H9 (cell line): Measurements from ENCODE around the gene F11. TPM values are rescaled to one million over a fixed set of nuclear protein-coding genes. Genes with fewer than 3 reads are reported as not detected.

Experiments used
- DNase-seq: peaks from one replicate; pipeline ENCODE4 v3.0.0-alpha.2; 2017
- H2AFZ ChIP-seq: one replicate; pipeline ENCODE4 v1.6.1; 2013; ENCODE audit warnings: mild to moderate bottlenecking, low read length, control low read depth, moderate library complexity
- H2AK5ac ChIP-seq: 2 replicates; pipeline ENCODE4 v1.6.1; 2013; ENCODE audit warnings: low read length, control low read depth, mixed read lengths; ENCODE audit not compliant: insufficient read length
- H2BK120ac ChIP-seq: one replicate; pipeline ENCODE4 v1.6.1; 2013; ENCODE audit warnings: low read depth, mild to moderate bottlenecking, low read length, control low read depth, inconsistent platforms; ENCODE audit not compliant: poor library complexity, severe bottlenecking
- H2BK12ac ChIP-seq: 2 replicates; pipeline ENCODE4 v1.6.1; 2013; ENCODE audit warnings: low read length, control low read depth, mixed read lengths, low read depth; ENCODE audit not compliant: insufficient read length
- H2BK15ac ChIP-seq: 2 replicates; pipeline ENCODE4 v1.6.1; 2013; ENCODE audit warnings: low read depth, low read length, control low read depth
- H2BK20ac ChIP-seq: one replicate; pipeline ENCODE4 v1.6.1; 2013; ENCODE audit warnings: low read depth, mild to moderate bottlenecking, low read length, control low read depth, inconsistent platforms; ENCODE audit not compliant: poor library complexity, severe bottlenecking
- H2BK5ac ChIP-seq: 2 replicates; pipeline ENCODE4 v1.6.1; 2013; ENCODE audit warnings: low read length, control low read depth, mixed read lengths; ENCODE audit not compliant: insufficient read length
- H3K14ac ChIP-seq: 2 replicates; pipeline ENCODE4 v1.6.1; 2013; ENCODE audit warnings: low read length, control low read depth; ENCODE audit not compliant: insufficient read depth
- H3K18ac ChIP-seq: 2 replicates; pipeline ENCODE4 v1.6.1; 2013; ENCODE audit warnings: low read depth, mild to moderate bottlenecking, mixed read lengths, low read length, control low read depth; ENCODE audit not compliant: insufficient read length
- H3K23ac ChIP-seq: 2 replicates; pipeline ENCODE4 v1.6.1; 2013; ENCODE audit warnings: low read length, control low read depth, mixed read lengths, low read depth; ENCODE audit not compliant: insufficient read length
- H3K23me2 ChIP-seq: 2 replicates; pipeline ENCODE4 v1.6.1; 2013; ENCODE audit warnings: low read depth, mild to moderate bottlenecking, mixed read lengths, low read length, control low read depth; ENCODE audit not compliant: insufficient read length, poor library complexity, severe bottlenecking
- H3K27ac ChIP-seq: 2 replicates; pipeline ENCODE4 v1.5.1; 2013; ENCODE audit warnings: low read length, control low read depth, mixed read lengths, low read depth; ENCODE audit not compliant: insufficient read length
- H3K27me3 ChIP-seq: 2 replicates; pipeline ENCODE4 v1.6.1; 2013; ENCODE audit warnings: low read length, control low read depth, inconsistent platforms; ENCODE audit not compliant: insufficient read depth
- H3K4ac ChIP-seq: 2 replicates; pipeline ENCODE4 v1.6.1; 2013; ENCODE audit warnings: low read depth, mild to moderate bottlenecking, control low read depth, inconsistent platforms, low read length, moderate library complexity
- H3K4me1 ChIP-seq: 2 replicates; pipeline ENCODE4 v1.6.1; 2013; ENCODE audit warnings: low read length, control low read depth, inconsistent platforms; ENCODE audit not compliant: insufficient read depth
- H3K4me2 ChIP-seq: 2 replicates; pipeline ENCODE4 v1.6.1; 2013; ENCODE audit warnings: low read length, control low read depth, mixed read lengths; ENCODE audit not compliant: insufficient read length, insufficient read depth
- H3K56ac ChIP-seq: 2 replicates; pipeline ENCODE4 v1.6.1; 2013; ENCODE audit warnings: low read depth, mild to moderate bottlenecking, mixed read lengths, low read length, control low read depth; ENCODE audit not compliant: insufficient read length
- H3K79me1 ChIP-seq: 2 replicates; pipeline ENCODE4 v1.6.1; 2013; ENCODE audit warnings: low read depth, mild to moderate bottlenecking, moderate library complexity, low read length, control low read depth, inconsistent platforms; ENCODE audit not compliant: insufficient read depth, poor library complexity, severe bottlenecking
- H3K79me2 ChIP-seq: 2 replicates; pipeline ENCODE4 v1.6.1; 2013; ENCODE audit warnings: low read length, control low read depth, inconsistent platforms; ENCODE audit not compliant: insufficient read depth
- H3K9ac ChIP-seq: 2 replicates; pipeline ENCODE4 v1.6.1; 2013; ENCODE audit warnings: low read length, control low read depth, mixed read lengths; ENCODE audit not compliant: insufficient read length; ENCODE audit errors: extremely low read depth
- H3K9me3 ChIP-seq: one replicate; pipeline ENCODE4 v1.6.1; 2013; ENCODE audit warnings: low read depth, low read length, inconsistent platforms; ENCODE audit not compliant: control insufficient read depth
- H3T11ph ChIP-seq: one replicate; pipeline ENCODE4 v1.6.1; 2013; ENCODE audit warnings: mild to moderate bottlenecking, low read length, control low read depth, inconsistent platforms
- H4K20me1 ChIP-seq: one replicate; pipeline ENCODE4 v1.6.1; 2013; ENCODE audit not compliant: control insufficient read depth, insufficient read length, insufficient read depth
- H4K5ac ChIP-seq: 2 replicates; pipeline ENCODE4 v1.6.1; 2013; ENCODE audit warnings: low read depth, mild to moderate bottlenecking, mixed read lengths, low read length, control low read depth; ENCODE audit not compliant: insufficient read length
- H4K8ac ChIP-seq: replicated peaks from 2 replicates; pipeline ENCODE4 v1.6.1; 2013; ENCODE audit warnings: low read length, control low read depth, mixed read lengths, low read depth; ENCODE audit not compliant: insufficient read length
- H4K91ac ChIP-seq: 2 replicates; pipeline ENCODE4 v1.6.1; 2013; ENCODE audit warnings: low read depth, mild to moderate bottlenecking, moderate library complexity, mixed read lengths, low read length, control low read depth; ENCODE audit not compliant: insufficient read length
- H3K27ac Mint-ChIP-seq, 3 experiments: 2 replicates in 2 of 3; 3 replicates in 1 of 3; pipeline ENCODE4 v1.8.0; 2020 to 2021; ENCODE audit warnings: mixed read lengths in 3 of 3, mild to moderate bottlenecking in 1 of 3, moderate library complexity in 1 of 3
- H3K27me3 Mint-ChIP-seq: 2 replicates; pipeline ENCODE4 v1.8.0; 2021; ENCODE audit warnings: low read depth, mild to moderate bottlenecking, moderate library complexity, mixed read lengths
- H3K36me3 Mint-ChIP-seq, 3 experiments: 2 replicates in 2 of 3; 3 replicates in 1 of 3; pipeline ENCODE4 v1.8.0; 2020 to 2021; ENCODE audit warnings: low read depth in 3 of 3, mixed read lengths in 3 of 3; ENCODE audit not compliant: insufficient read depth in 1 of 3
- H3K4me1 Mint-ChIP-seq, 2 experiments: 2 replicates each; pipeline ENCODE4 v1.8.0; 2020; ENCODE audit warnings: mixed read lengths in 2 of 2
- H3K4me3 Mint-ChIP-seq, 2 experiments: 2 replicates in 1 of 2; 3 replicates in 1 of 2; pipeline ENCODE4 v1.8.0; 2020 to 2021; ENCODE audit warnings: mild to moderate bottlenecking in 2 of 2, mixed read lengths in 2 of 2, moderate library complexity in 1 of 2
- H3K9me3 Mint-ChIP-seq, 2 experiments: 2 replicates in 1 of 2; 3 replicates in 1 of 2; pipeline ENCODE4 v1.8.0; 2020; ENCODE audit warnings: mild to moderate bottlenecking in 2 of 2, mixed read lengths in 2 of 2, moderate library complexity in 1 of 2
- CTCF ChIP-seq: fragments of 200-600 bp; sonication (generic); conservative IDR thresholded peaks from 3 replicates; pipeline ENCODE4 v1.8.0; 2021; ENCODE audit warnings: antibody characterized with exemption, mild to moderate bottlenecking
- whole genome bisulfite sequencing: extraction: QIAGEN DNeasy Blood & Tissue Kit; methylation state at CpG from one replicate; pipeline ENCODE4 v1.1.7; 2013; ENCODE audit warnings: missing lambda C conversion rate, low lambda C conversion rate, mixed read lengths; ENCODE audit not compliant: insufficient read length; ENCODE audit errors: extremely low coverage; 5-methylcytosine and 5-hydroxymethylcytosine counted together
- total RNA-seq: library from RNA; stranded (reverse); gene quantifications from 2 replicates; pipeline ENCODE4 v1.2.1, GENCODE V29; 2021

The F11 gene
- total RNA-seq, 1 experiment from 2014 or later: 0.50 TPM

- H3K4me3 Mint-ChIP-seq: no peak overlapping the region
- Histone ChIP-seq H4K20me1 (no peaks in the 10 kb centered on the region), H2BK5ac (no peak overlapping the region), H3T11ph (no peak overlapping the region), H2BK15ac (no peak overlapping the region), H3K4me1 (no peaks in the 10 kb centered on the region; the same call in 1 of the 2 replicates), H2BK20ac (no peak overlapping the region), H2BK12ac (no peak overlapping the region), H2AK5ac (no peak overlapping the region), H3K27me3 (no peaks in the 10 kb centered on the region), H3K79me1 (no peaks in the 10 kb centered on the region), H3K56ac (no peak overlapping the region), H4K8ac (no peak overlapping the region), H3K79me2 (no peaks in the 10 kb centered on the region), H4K91ac (no peak overlapping the region), H3K27ac (no peak overlapping the region), H3K4me2 (no peak overlapping the region), H3K14ac (no peak overlapping the region), H3K23me2 (no peaks in the 10 kb centered on the region), H4K5ac (no peak overlapping the region), H3K18ac (no peak overlapping the region), H3K23ac (no peak overlapping the region), H3K4ac (no peak overlapping the region), H2AFZ (no peak overlapping the region), H3K9me3 (peaks cover 24% of the 10 kb centered on the region), H2BK120ac (no peak overlapping the region), H3K9ac (no peak overlapping the region)
- peaks cover 8% of the 10 kb centered on the region for H3K27me3 Mint-ChIP-seq
- no peak overlapping the region for H3K27ac Mint-ChIP-seq
- H3K36me3 Mint-ChIP-seq: peaks cover 28 to 43% (median 29%) of the 10 kb centered on the region in 3 experiments
- DNase-seq: no peak
- peaks cover 32 to 33% of the 10 kb centered on the region in 2 experiments for H3K9me3 Mint-ChIP-seq
- TF ChIP-seq CTCF: no peak
- H3K4me1 Mint-ChIP-seq: peaks cover 11 to 26% of the 10 kb centered on the region in 2 experiments
- no CpG with 5 or more reads among the region's 2 CpGs for WGBS
Measured at GRCh38 chr4:186227744-186228513, 38.1 kb upstream of the F11 start.
